ENCODE data around the gene RPL34.

- TF ChIP-seq CTCF (IDR thresholded peaks at IDR 0.05) (no peak), POLR2A (IDR thresholded peaks at IDR 0.05) (no peak)
These were observed 8.0 kb downstream of the RPL34 start for GRCh38 chr4:108628411-108628810.

All from esophagus squamous epithelium (tissue), 4 donors.